Activated CD8-positive, alpha-beta memory T cell treated with anti-CD3 and anti-CD28 coated beads, Interleukin-2, amount 10 ng/mL, durations not matched to agents 7 days and 5 days (primary cell): Measurements from ENCODE around the gene PDE4D. TPM values are rescaled to one million over a fixed set of nuclear protein-coding genes. Genes with fewer than 3 reads are reported as not detected.

Experiments used
- ATAC-seq: fragments of 150-1000 bp; cut with Tn5 transposase; one replicate; pipeline ENCODE4 v1.10.0; 2021; ENCODE audit warnings: moderate library complexity
- CTCF ChIA-PET: fragments of 350-600 bp; sonication (Branson Sonifier 250); formaldehyde crosslinking; loops from one replicate; lab custom pipeline; 2021; ENCODE audit warnings: antibody characterized with exemption; lab: Charles Lee
- DNase-seq: peaks from one replicate; pipeline ENCODE4 v3.0.0-alpha.2; 2020
- H3K27ac Mint-ChIP-seq: one replicate; pipeline ENCODE4 v1.8.0; 2021; ENCODE audit warnings: mild to moderate bottlenecking, mixed read lengths
- H3K27me3 Mint-ChIP-seq: one replicate; pipeline ENCODE4 v1.8.0; 2021; ENCODE audit warnings: mixed read lengths
- H3K36me3 Mint-ChIP-seq: one replicate; pipeline ENCODE4 v1.8.0; 2021; ENCODE audit warnings: mild to moderate bottlenecking, mixed read lengths
- H3K4me1 Mint-ChIP-seq: one replicate; pipeline ENCODE4 v1.8.0; 2021; ENCODE audit warnings: mixed read lengths
- H3K4me3 Mint-ChIP-seq: one replicate; pipeline ENCODE4 v1.8.0; 2021; ENCODE audit warnings: mild to moderate bottlenecking, moderate library complexity, mixed read lengths
- H3K9me3 Mint-ChIP-seq: one replicate; pipeline ENCODE4 v1.8.0; 2022; ENCODE audit warnings: low read depth, mixed read lengths
- total RNA-seq, 2 experiments: library from RNA; stranded (reverse); gene quantifications; one replicate each; pipeline ENCODE4 v1.2.3, GENCODE V29; 2021

Gene PDE4D
- total RNA-seq, 2 experiments from 2014 or later: 59.3 to 66.2 TPM

DNA sequence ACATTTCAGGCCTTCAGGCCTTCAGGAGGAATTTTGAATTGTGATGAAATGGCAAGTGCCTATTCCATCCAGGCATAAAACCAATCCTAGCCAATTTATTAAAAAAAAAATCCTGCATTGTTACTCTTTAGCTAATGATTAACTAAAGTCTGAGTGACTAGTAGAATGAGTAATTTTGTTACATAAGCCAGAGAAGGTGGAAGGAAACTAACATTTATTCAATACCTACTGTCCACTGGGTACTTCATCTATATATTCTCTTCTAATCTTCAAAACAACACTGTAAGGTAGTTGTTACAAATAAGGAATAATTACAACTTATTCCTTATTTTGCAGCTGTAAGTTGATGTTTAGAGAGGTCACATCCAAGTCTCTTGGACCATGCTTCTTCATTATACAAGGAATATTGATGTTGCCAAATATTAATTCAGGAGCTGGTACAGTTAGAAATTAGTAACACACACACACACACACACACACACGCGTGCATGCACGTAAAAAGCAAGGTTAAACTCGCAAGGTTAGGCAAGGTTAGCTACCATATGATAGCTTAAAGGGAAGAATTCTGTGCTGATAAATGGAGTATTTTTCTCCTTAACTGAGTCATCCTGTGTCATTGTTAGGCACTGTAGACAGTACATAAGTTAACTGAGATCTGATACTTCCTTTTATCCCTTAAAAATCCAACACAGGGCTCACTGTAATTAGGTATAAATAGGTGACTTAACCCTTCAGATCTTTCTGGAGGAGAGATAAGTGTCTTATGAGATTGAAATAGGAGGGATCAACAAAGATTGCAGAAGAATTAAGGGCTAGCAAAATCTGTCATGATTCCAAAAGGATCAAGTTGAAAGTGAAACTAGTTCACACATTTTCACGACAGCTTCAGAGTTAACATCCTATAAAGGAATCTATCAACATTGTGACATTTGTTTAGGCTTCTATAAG, 596.9 kb downstream of the PDE4D start:
- H3K27ac Mint-ChIP-seq: peak overlapping the region; percentile 22
- ATAC-seq (peak; percentile 27), DNase-seq (no peak)
- H3K4me1 Mint-ChIP-seq: peaks cover 2% of the 10 kb centered on the region
- CTCF ChIA-PET: no interaction called here
- no peaks in the 10 kb centered on the region for H3K36me3 Mint-ChIP-seq
- no peaks in the 10 kb centered on the region for H3K27me3 Mint-ChIP-seq
- peak overlapping the region; percentile 56 for H3K4me3 Mint-ChIP-seq
- H3K9me3 Mint-ChIP-seq: no peaks in the 10 kb centered on the region

GRCh38 chr5:59293700-59294099, 599.8 kb downstream of the PDE4D start:
- Mint-ChIP-seq H3K36me3 (no peaks in the 10 kb centered on the region), H3K4me3 (no peak overlapping the region), H3K9me3 (no peaks in the 10 kb centered on the region), H3K4me1 (peaks cover 2% of the 10 kb centered on the region), H3K27me3 (peaks cover 14% of the 10 kb centered on the region), H3K27ac (no peak overlapping the region)
- CTCF ChIA-PET: no interaction called here
- DNase-seq (no peak), ATAC-seq (no peak)

GRCh38 chr5:59291941-59292340, 601.6 kb downstream of the PDE4D start:
- no peaks in the 10 kb centered on the region for H3K36me3 Mint-ChIP-seq
- H3K4me3 Mint-ChIP-seq: no peak overlapping the region
- no peak overlapping the region for H3K27ac Mint-ChIP-seq
- no peaks in the 10 kb centered on the region for H3K9me3 Mint-ChIP-seq
- peaks cover 2% of the 10 kb centered on the region for H3K4me1 Mint-ChIP-seq
- no peak for ATAC-seq
- no peak for DNase-seq
- CTCF ChIA-PET: no interaction called here
- peaks cover 15% of the 10 kb centered on the region for H3K27me3 Mint-ChIP-seq

DNA sequence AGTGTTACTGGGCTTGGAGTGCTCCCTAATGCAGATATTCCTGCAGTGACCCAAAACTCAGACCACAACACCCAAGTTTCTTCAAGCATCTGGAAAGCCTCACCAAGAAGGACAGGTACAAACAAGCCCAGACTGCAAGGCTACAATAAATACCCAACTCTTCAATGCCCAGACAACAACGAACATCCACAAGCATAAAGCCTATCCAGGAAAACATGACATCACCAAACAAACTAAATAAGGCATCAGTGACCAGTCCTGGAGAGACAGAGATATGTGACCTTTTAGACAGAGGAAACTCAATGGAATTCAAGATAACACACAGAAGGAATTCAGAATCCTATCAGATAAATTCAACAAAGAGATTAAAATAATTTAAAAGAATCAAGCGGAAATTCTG, 605.6 kb downstream of the PDE4D start:
- DNase-seq (no peak), ATAC-seq (no peak)
- H3K4me3 Mint-ChIP-seq: no peak overlapping the region
- H3K27me3 Mint-ChIP-seq: peaks cover 18% of the 10 kb centered on the region
- no peaks in the 10 kb centered on the region for H3K9me3 Mint-ChIP-seq
- no peak overlapping the region for H3K27ac Mint-ChIP-seq
- no peaks in the 10 kb centered on the region for H3K36me3 Mint-ChIP-seq
- CTCF ChIA-PET: no interaction called here
- no peaks in the 10 kb centered on the region for H3K4me1 Mint-ChIP-seq

- ATAC-seq (no peak), DNase-seq (no peak)
- H3K4me1 Mint-ChIP-seq: no peaks in the 10 kb centered on the region
- no peak overlapping the region for H3K27ac Mint-ChIP-seq
- H3K4me3 Mint-ChIP-seq: no peak overlapping the region
- CTCF ChIA-PET: no interaction called here
- H3K27me3 Mint-ChIP-seq: peaks cover 18% of the 10 kb centered on the region
- H3K9me3 Mint-ChIP-seq: no peaks in the 10 kb centered on the region
- no peaks in the 10 kb centered on the region for H3K36me3 Mint-ChIP-seq
Observed at GRCh38 chr5:59287361-59287760, 606.2 kb downstream of the PDE4D start.

GRCh38 chr5:59286510-59286909, 607.0 kb downstream of the PDE4D start:
- no peaks in the 10 kb centered on the region for H3K4me1 Mint-ChIP-seq
- H3K4me3 Mint-ChIP-seq: no peak overlapping the region
- CTCF ChIA-PET: interaction anchor here (0.6 kb wide), 1 partner anchor 48 kb away, joined by 3 read pairs; no protein-coding TSS in a partner anchor
- H3K27me3 Mint-ChIP-seq: peaks cover 20% of the 10 kb centered on the region
- no peaks in the 10 kb centered on the region for H3K9me3 Mint-ChIP-seq
- no peaks in the 10 kb centered on the region for H3K36me3 Mint-ChIP-seq
- ATAC-seq: no peak
- no peak for DNase-seq
- H3K27ac Mint-ChIP-seq: no peak overlapping the region

- no peak for ATAC-seq
- H3K4me1 Mint-ChIP-seq: no peaks in the 10 kb centered on the region
- no peaks in the 10 kb centered on the region for H3K36me3 Mint-ChIP-seq
- CTCF ChIA-PET: no interaction called here
- H3K9me3 Mint-ChIP-seq: no peaks in the 10 kb centered on the region
- peaks cover 24% of the 10 kb centered on the region for H3K27me3 Mint-ChIP-seq
- no peak for DNase-seq
- no peak overlapping the region for H3K4me3 Mint-ChIP-seq
- no peak overlapping the region for H3K27ac Mint-ChIP-seq
Observed at GRCh38 chr5:59285300-59286016, 608.1 kb downstream of the PDE4D start.

GRCh38 chr5:59282726-59283125, 610.8 kb downstream of the PDE4D start:
- Mint-ChIP-seq H3K4me1 (no peaks in the 10 kb centered on the region), H3K27me3 (peaks cover 16% of the 10 kb centered on the region), H3K36me3 (no peaks in the 10 kb centered on the region), H3K4me3 (no peak overlapping the region), H3K9me3 (no peaks in the 10 kb centered on the region), H3K27ac (no peak overlapping the region)
- CTCF ChIA-PET: no interaction called here
- no peak for ATAC-seq
- no peak for DNase-seq

GRCh38 chr5:59279979-59280378, 613.5 kb downstream of the PDE4D start:
- Mint-ChIP-seq H3K36me3 (no peaks in the 10 kb centered on the region), H3K4me3 (no peak overlapping the region)
- DNase-seq: no peak

DNA sequence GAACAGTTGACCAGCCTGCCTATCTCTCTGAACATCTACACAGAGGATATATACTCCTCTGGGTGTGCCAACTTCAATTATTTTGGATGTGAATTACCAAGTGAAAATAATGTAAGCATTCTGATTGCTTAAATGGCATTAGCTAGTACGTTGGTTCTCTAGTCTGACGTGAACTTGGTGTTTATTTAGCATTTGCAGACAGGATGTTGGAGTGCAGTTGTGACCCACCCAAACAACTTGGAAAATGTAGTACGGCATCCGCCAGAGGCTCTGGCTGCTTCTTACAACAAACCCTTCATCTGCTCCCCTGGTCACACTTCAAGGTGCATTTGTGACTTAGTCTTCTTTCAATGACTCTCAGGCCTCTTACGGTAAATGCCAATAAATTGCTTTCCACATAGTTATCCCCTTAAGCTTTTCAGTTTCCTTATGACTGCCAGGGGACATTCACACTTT, 616.6 kb downstream of the PDE4D start:
- H3K27ac Mint-ChIP-seq: no peak overlapping the region

More at GRCh38 chr5:59279979-59280378, 613.5 kb downstream of the PDE4D start:
- no peak overlapping the region for H3K27ac Mint-ChIP-seq
- H3K27me3 Mint-ChIP-seq: peaks cover 32% of the 10 kb centered on the region
- peaks cover 9% of the 10 kb centered on the region for H3K4me1 Mint-ChIP-seq
- no peak for ATAC-seq
- CTCF ChIA-PET: no interaction called here
- H3K9me3 Mint-ChIP-seq: no peaks in the 10 kb centered on the region

GRCh38 chr5:59276325-59276675, 617.2 kb downstream of the PDE4D start:
- H3K36me3 Mint-ChIP-seq: no peaks in the 10 kb centered on the region
- CTCF ChIA-PET: interaction anchor here (0.7 kb wide), 2 partner anchors 33 to 94 kb away, joined by 3 read pairs; no protein-coding TSS in a partner anchor
- H3K4me1 Mint-ChIP-seq: peaks cover 9% of the 10 kb centered on the region

More for the DNA sequence above, 616.6 kb downstream of the PDE4D start:
- no peak for ATAC-seq
- peaks cover 45% of the 10 kb centered on the region for H3K27me3 Mint-ChIP-seq
- no peaks in the 10 kb centered on the region for H3K9me3 Mint-ChIP-seq
- CTCF ChIA-PET: interaction anchor here (0.7 kb wide), 1 partner anchor 93 kb away, joined by 3 read pairs; no protein-coding TSS in a partner anchor
- H3K36me3 Mint-ChIP-seq: no peaks in the 10 kb centered on the region
- no peak overlapping the region for H3K4me3 Mint-ChIP-seq
- no peak for DNase-seq
- peaks cover 9% of the 10 kb centered on the region for H3K4me1 Mint-ChIP-seq

DNA sequence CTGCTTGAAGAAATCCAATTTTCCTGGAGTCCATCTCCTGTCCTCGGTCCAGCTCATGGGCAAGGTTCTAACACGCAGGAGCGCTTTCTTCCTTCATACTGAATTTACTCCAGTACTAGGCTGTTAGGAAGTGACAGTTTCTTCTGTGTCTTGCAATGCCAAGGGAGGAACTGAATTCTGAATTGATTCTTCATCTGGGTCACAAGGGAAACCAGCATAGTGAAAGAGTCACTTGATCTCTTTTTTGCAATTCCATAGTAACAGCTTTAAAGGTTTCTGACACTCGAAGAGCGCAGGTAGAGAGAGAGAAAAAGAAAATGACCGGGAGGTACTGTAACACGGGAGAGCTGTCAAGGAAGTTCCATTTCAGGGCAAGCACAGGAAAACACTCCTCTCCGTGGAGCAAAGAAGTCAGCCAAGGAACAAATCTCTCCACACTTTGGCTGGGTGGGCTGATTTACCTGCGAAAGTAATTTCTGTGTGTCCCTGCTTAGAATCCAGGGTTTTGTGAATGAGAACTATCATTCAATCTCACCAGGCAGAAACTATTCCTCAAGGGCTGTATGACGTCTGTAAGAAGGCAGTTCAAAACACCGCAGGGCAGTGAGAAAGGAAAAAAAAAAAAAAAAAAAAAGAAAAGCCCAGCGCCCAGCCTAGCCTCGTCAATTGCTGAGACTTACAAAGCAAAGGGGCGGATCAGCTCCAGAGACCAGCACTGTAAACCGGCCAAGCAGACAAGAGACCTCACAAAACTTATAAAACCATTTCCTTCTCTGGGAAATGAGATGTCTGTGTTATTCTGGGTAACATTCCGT, 617.8 kb downstream of the PDE4D start:
- no peaks in the 10 kb centered on the region for H3K36me3 Mint-ChIP-seq
- DNase-seq (no peak), ATAC-seq (peak; percentile 27)
- H3K27ac Mint-ChIP-seq: no peak overlapping the region
- CTCF ChIA-PET: interaction anchor here (0.7 kb wide), 2 partner anchors 33 to 94 kb away, joined by 3 read pairs; no protein-coding TSS in a partner anchor
- H3K27me3 Mint-ChIP-seq: peaks cover 37% of the 10 kb centered on the region
- H3K4me1 Mint-ChIP-seq: peaks cover 9% of the 10 kb centered on the region
- peak overlapping the region; percentile 10 for H3K4me3 Mint-ChIP-seq
- no peaks in the 10 kb centered on the region for H3K9me3 Mint-ChIP-seq

More at GRCh38 chr5:59276325-59276675, 617.2 kb downstream of the PDE4D start:
- Mint-ChIP-seq H3K4me3 (no peak overlapping the region), H3K9me3 (no peaks in the 10 kb centered on the region), H3K27me3 (peaks cover 42% of the 10 kb centered on the region), H3K27ac (no peak overlapping the region)
- DNase-seq (no peak), ATAC-seq (no peak)

- peaks cover 41% of the 10 kb centered on the region for H3K27me3 Mint-ChIP-seq
- no peak for DNase-seq
- no peaks in the 10 kb centered on the region for H3K36me3 Mint-ChIP-seq
- CTCF ChIA-PET: no interaction called here
- no peaks in the 10 kb centered on the region for H3K9me3 Mint-ChIP-seq
- no peak overlapping the region for H3K27ac Mint-ChIP-seq
- peaks cover 9% of the 10 kb centered on the region for H3K4me1 Mint-ChIP-seq
- ATAC-seq: no peak
- peak overlapping the region; percentile 10 for H3K4me3 Mint-ChIP-seq
Observed at GRCh38 chr5:59275170-59275509, 618.4 kb downstream of the PDE4D start.
